Measurements from ENCODE around the gene SERTAD2.

SERTAD2 gene

GRCh38 chr2:64629875-64630274, 23.8 kb downstream of the SERTAD2 start:
- in situ Hi-C loops (cut with MboI; ENCODE audit: low sequenced_read_pairs) = no loop called here

- in situ Hi-C loops (cut with MboI; ENCODE audit: low sequenced_read_pairs) = no loop called here
Measured at GRCh38 chr2:64629329-64629781, 24.4 kb downstream of the SERTAD2 start.

GRCh38 chr2:64627860-64628841, 25.6 kb downstream of the SERTAD2 start:
- in situ Hi-C loops (cut with MboI; ENCODE audit: low sequenced_read_pairs) = no loop called here

- in situ Hi-C loops (cut with MboI; ENCODE audit: low sequenced_read_pairs) = no loop called here
Measured at GRCh38 chr2:64626963-64627760, 26.6 kb downstream of the SERTAD2 start.

GRCh38 chr2:64626146-64626809, 27.4 kb downstream of the SERTAD2 start:
- in situ Hi-C loops (cut with MboI; ENCODE audit: low sequenced_read_pairs) = no loop called here

- in situ Hi-C loops (cut with MboI; ENCODE audit: low sequenced_read_pairs) = no loop called here
Measured at GRCh38 chr2:64625299-64626145, 28.2 kb downstream of the SERTAD2 start.

- in situ Hi-C loops (cut with MboI; ENCODE audit: low sequenced_read_pairs) = no loop called here
Measured at GRCh38 chr2:64624862-64625261, 28.9 kb downstream of the SERTAD2 start.

- in situ Hi-C loops (cut with MboI; ENCODE audit: low sequenced_read_pairs) = no loop called here
Measured at GRCh38 chr2:64624108-64624610, 29.6 kb downstream of the SERTAD2 start.

- in situ Hi-C loops (cut with MboI; ENCODE audit: low sequenced_read_pairs) = no loop called here
Measured at GRCh38 chr2:64623242-64623850, 30.4 kb downstream of the SERTAD2 start.

GRCh38 chr2:64622443-64623241, 31.1 kb downstream of the SERTAD2 start:
- in situ Hi-C loops (cut with MboI; ENCODE audit: low sequenced_read_pairs) = no loop called here

- in situ Hi-C loops (cut with MboI; ENCODE audit: low sequenced_read_pairs) = no loop called here
Measured at GRCh38 chr2:64620661-64621060, 33.1 kb downstream of the SERTAD2 start.

- in situ Hi-C loops (cut with MboI; ENCODE audit: low sequenced_read_pairs) = no loop called here
Measured at GRCh38 chr2:64617631-64618151, 36.0 kb downstream of the SERTAD2 start.

GRCh38 chr2:64615844-64616536, 37.7 kb downstream of the SERTAD2 start:
- in situ Hi-C loops (cut with MboI; ENCODE audit: low sequenced_read_pairs) = no loop called here

GRCh38 chr2:64615192-64615763, 38.4 kb downstream of the SERTAD2 start:
- in situ Hi-C loops (cut with MboI; ENCODE audit: low sequenced_read_pairs) = no loop called here

- in situ Hi-C loops (cut with MboI; ENCODE audit: low sequenced_read_pairs) = no loop called here
Measured at GRCh38 chr2:64613276-64613675, 40.4 kb downstream of the SERTAD2 start.

- in situ Hi-C loops (cut with MboI; ENCODE audit: low sequenced_read_pairs) = no loop called here
Measured at GRCh38 chr2:64612575-64613195, 41.0 kb downstream of the SERTAD2 start.

- in situ Hi-C loops (cut with MboI; ENCODE audit: low sequenced_read_pairs) = no loop called here
Measured at GRCh38 chr2:64610316-64610855, 43.3 kb downstream of the SERTAD2 start.

Measured in hTERT RPE-1 (cell line).